ENCODE measurements around the gene PERCC1. TPM values are rescaled to one million over a fixed set of nuclear protein-coding genes. Genes with fewer than 3 reads are reported as not detected.

Gene PERCC1
- total RNA-seq, 2 experiments from 2014 or later: 0.57 to 1.2 TPM

- DNase-seq: no peak
- Mint-ChIP-seq H3K27me3 (no peaks in the 10 kb centered on the region), H3K36me3 (no peaks in the 10 kb centered on the region), H3K27ac (no peak within 1 kb of the TSS), H3K4me3 (no peak within 1 kb of the TSS), H3K4me1 (no peaks in the 10 kb centered on the region), H3K9me3 (no peaks in the 10 kb centered on the region)
- POLR2A ChIA-PET: interaction anchor here (0.5 kb wide), 1 partner anchor 31 kb away, joined by 11 read pairs; no protein-coding TSS in a partner anchor
- ATAC-seq (ENCODE audit: low read depth): no peak
These were observed 13.3 kb downstream of the PERCC1 start, which contains the start of gene CCDC154 for GRCh38 chr16:1443980-1444729. CCDC154 (minus strand) TSS chr16:1444556; CDS start chr16:1444322, 234 bp downstream.

- Mint-ChIP-seq H3K4me1 (no peaks in the 10 kb centered on the region), H3K4me3 (no peak overlapping the region), H3K9me3 (no peaks in the 10 kb centered on the region), H3K27ac (no peak overlapping the region), H3K27me3 (no peaks in the 10 kb centered on the region), H3K36me3 (no peaks in the 10 kb centered on the region)
- ATAC-seq (ENCODE audit: low read depth) (no peak), DNase-seq (no peak)
- POLR2A ChIA-PET: no interaction called here
These were observed 14.0 kb downstream of the PERCC1 start for GRCh38 chr16:1444730-1445517.

- H3K9me3 Mint-ChIP-seq: no peaks in the 10 kb centered on the region
- DNase-seq (no peak), ATAC-seq (ENCODE audit: low read depth) (no peak)
- no peaks in the 10 kb centered on the region for H3K4me1 Mint-ChIP-seq
- no peaks in the 10 kb centered on the region for H3K27me3 Mint-ChIP-seq
- no peak overlapping the region for H3K4me3 Mint-ChIP-seq
- no peaks in the 10 kb centered on the region for H3K36me3 Mint-ChIP-seq
- no peak overlapping the region for H3K27ac Mint-ChIP-seq
- POLR2A ChIA-PET: no interaction called here
These were observed 14.8 kb downstream of the PERCC1 start for GRCh38 chr16:1445518-1446203.

- Mint-ChIP-seq H3K27ac (no peak overlapping the region), H3K36me3 (no peaks in the 10 kb centered on the region), H3K9me3 (no peaks in the 10 kb centered on the region), H3K4me1 (no peaks in the 10 kb centered on the region), H3K27me3 (no peaks in the 10 kb centered on the region), H3K4me3 (no peak overlapping the region)
- DNase-seq: no peak
- ATAC-seq (ENCODE audit: low read depth): no peak
- POLR2A ChIA-PET: no interaction called here
These were observed 15.6 kb downstream of the PERCC1 start for GRCh38 chr16:1446296-1447080.

GRCh38 chr16:1447965-1448364, 17.1 kb downstream of the PERCC1 start:
- no peaks in the 10 kb centered on the region for H3K4me1 Mint-ChIP-seq
- H3K27me3 Mint-ChIP-seq: no peaks in the 10 kb centered on the region
- no peaks in the 10 kb centered on the region for H3K36me3 Mint-ChIP-seq
- DNase-seq (no peak), ATAC-seq (ENCODE audit: low read depth) (no peak)
- no peaks in the 10 kb centered on the region for H3K9me3 Mint-ChIP-seq
- POLR2A ChIA-PET: no interaction called here
- H3K4me3 Mint-ChIP-seq: no peak overlapping the region
- H3K27ac Mint-ChIP-seq: no peak overlapping the region

- H3K4me1 Mint-ChIP-seq: peaks cover under 1% of the 10 kb centered on the region
- POLR2A ChIA-PET: no interaction called here
- H3K27ac Mint-ChIP-seq: no peak overlapping the region
- H3K4me3 Mint-ChIP-seq: no peak overlapping the region
- no peaks in the 10 kb centered on the region for H3K9me3 Mint-ChIP-seq
- no peak for ATAC-seq (ENCODE audit: low read depth)
- H3K36me3 Mint-ChIP-seq: no peaks in the 10 kb centered on the region
- no peak for DNase-seq
- no peaks in the 10 kb centered on the region for H3K27me3 Mint-ChIP-seq
These were observed 17.7 kb downstream of the PERCC1 start for GRCh38 chr16:1448536-1449116.

- no peak for ATAC-seq (ENCODE audit: low read depth)
- Mint-ChIP-seq H3K4me1 (peaks cover 5% of the 10 kb centered on the region), H3K27me3 (no peaks in the 10 kb centered on the region), H3K9me3 (no peaks in the 10 kb centered on the region), H3K4me3 (no peak overlapping the region), H3K36me3 (no peaks in the 10 kb centered on the region), H3K27ac (no peak overlapping the region)
- DNase-seq: no peak
- POLR2A ChIA-PET: no interaction called here
These were observed 18.4 kb downstream of the PERCC1 start for GRCh38 chr16:1449201-1449788.

- H3K4me3 Mint-ChIP-seq: no peak overlapping the region
- no peak overlapping the region for H3K27ac Mint-ChIP-seq
- H3K36me3 Mint-ChIP-seq: no peaks in the 10 kb centered on the region
- POLR2A ChIA-PET: no interaction called here
- peak; percentile 30 for DNase-seq
- no peaks in the 10 kb centered on the region for H3K27me3 Mint-ChIP-seq
- H3K4me1 Mint-ChIP-seq: peaks cover 6% of the 10 kb centered on the region
- ATAC-seq (ENCODE audit: low read depth): no peak
- H3K9me3 Mint-ChIP-seq: no peaks in the 10 kb centered on the region
These were observed 19.3 kb downstream of the PERCC1 start for GRCh38 chr16:1450218-1450617.

GRCh38 chr16:1450841-1451240, 20.0 kb downstream of the PERCC1 start:
- no peak overlapping the region for H3K27ac Mint-ChIP-seq
- POLR2A ChIA-PET: no interaction called here
- peaks cover 6% of the 10 kb centered on the region for H3K4me1 Mint-ChIP-seq
- H3K36me3 Mint-ChIP-seq: no peaks in the 10 kb centered on the region
- ATAC-seq (ENCODE audit: low read depth): no peak
- no peak for DNase-seq
- no peaks in the 10 kb centered on the region for H3K9me3 Mint-ChIP-seq
- H3K4me3 Mint-ChIP-seq: no peak overlapping the region
- H3K27me3 Mint-ChIP-seq: no peaks in the 10 kb centered on the region

- DNase-seq (no peak), ATAC-seq (ENCODE audit: low read depth) (no peak)
- POLR2A ChIA-PET: no interaction called here
- no peak overlapping the region for H3K27ac Mint-ChIP-seq
- no peaks in the 10 kb centered on the region for H3K27me3 Mint-ChIP-seq
- H3K36me3 Mint-ChIP-seq: no peaks in the 10 kb centered on the region
- no peaks in the 10 kb centered on the region for H3K9me3 Mint-ChIP-seq
- H3K4me1 Mint-ChIP-seq: peaks cover 6% of the 10 kb centered on the region
- H3K4me3 Mint-ChIP-seq: no peak overlapping the region
These were observed 21.0 kb downstream of the PERCC1 start for GRCh38 chr16:1451702-1452392.

- Mint-ChIP-seq H3K36me3 (no peaks in the 10 kb centered on the region), H3K27me3 (no peaks in the 10 kb centered on the region), H3K4me3 (no peak overlapping the region), H3K4me1 (peaks cover 6% of the 10 kb centered on the region), H3K9me3 (no peaks in the 10 kb centered on the region), H3K27ac (no peak overlapping the region)
- DNase-seq: no peak
- POLR2A ChIA-PET: no interaction called here
- ATAC-seq (ENCODE audit: low read depth): no peak
These were observed 21.7 kb downstream of the PERCC1 start for GRCh38 chr16:1452530-1452929.

- ATAC-seq (ENCODE audit: low read depth) (no peak), DNase-seq (no peak)
- H3K4me1 Mint-ChIP-seq: peaks cover 6% of the 10 kb centered on the region
- no peak overlapping the region for H3K4me3 Mint-ChIP-seq
- no peaks in the 10 kb centered on the region for H3K36me3 Mint-ChIP-seq
- no peaks in the 10 kb centered on the region for H3K9me3 Mint-ChIP-seq
- POLR2A ChIA-PET: interaction anchor here (0.7 kb wide), 1 partner anchor 85 kb away, joined by 3 read pairs; no protein-coding TSS in a partner anchor
- no peak overlapping the region for H3K27ac Mint-ChIP-seq
- H3K27me3 Mint-ChIP-seq: no peaks in the 10 kb centered on the region
These were observed 22.4 kb downstream of the PERCC1 start for GRCh38 chr16:1453316-1453715.

Measured in activated naive CD8-positive, alpha-beta T cell treated with anti-CD3 and anti-CD28 coated beads, Interleukin-2, amount 10 ng/mL, durations not matched to agents 7 days and 5 days (primary cell).